Endothelial cell of umbilical vein (primary cell): ENCODE data around the gene VGLL3. TPM values are rescaled to one million over a fixed set of nuclear protein-coding genes. Genes with fewer than 3 reads are reported as not detected.

Source experiments
- BruUV-seq: library from RNA; stranded (reverse); fragments of 400-500 nt; replicated peaks from 2 replicates; lab custom pipeline; 2021; lab: Mats Ljungman, UMichigan
- CTCF ChIA-PET: fragments of 300-600, 350-600 bp; sonication (Branson Sonifier 250); formaldehyde crosslinking; loops from one replicate; lab custom pipeline; 2021; ENCODE audit warnings: antibody characterized with exemption, inconsistent platforms; lab: Charles Lee
- POLR2A ChIA-PET: fragments of 300-600, 350-600 bp; sonication (Branson Sonifier 250); formaldehyde crosslinking; loops from one replicate; lab custom pipeline; 2021; ENCODE audit warnings: antibody characterized with exemption, inconsistent platforms; lab: Charles Lee
- DNase-seq: peaks from one replicate; pipeline ENCODE4 v3.0.0-alpha.2; 2011; ENCODE audit warnings: low read depth, low spot score
- FAIRE-seq: peaks from 2 replicates; lab custom pipeline; 2011; peaks lifted over from hg19 to GRCh38; lab: Jason Lieb, UNC
- H2AFZ ChIP-seq: 2 replicates; pipeline ENCODE4 v1.6.0; 2012; ENCODE audit warnings: low read depth, low read length, control low read depth, inconsistent platforms
- H3K27ac ChIP-seq: 2 replicates; pipeline ENCODE4 v1.5.1; 2011; ENCODE audit warnings: low read depth, mild to moderate bottlenecking, control low read depth, low read length, moderate library complexity; ENCODE audit not compliant: insufficient read depth
- H3K27me3 ChIP-seq, 2 experiments: 2 replicates each; pipeline versions ENCODE4 v1.6.0 to v1.6.1; 2011; ENCODE audit warnings: low read length in 2 of 2, mixed read lengths in 1 of 2; ENCODE audit not compliant: control insufficient read depth in 2 of 2, insufficient read depth in 2 of 2
- H3K36me3 ChIP-seq, 2 experiments: 2 replicates in 1 of 2; 3 replicates in 1 of 2; pipeline ENCODE4 v1.5.1; 2011; ENCODE audit warnings: low read length in 2 of 2, mild to moderate bottlenecking in 1 of 2, moderate library complexity in 1 of 2; ENCODE audit not compliant: control insufficient read depth in 2 of 2, insufficient read depth in 2 of 2; ENCODE audit errors: extremely low read depth in 1 of 2
- H3K4me1 ChIP-seq: 3 replicates; pipeline ENCODE4 v1.5.1; 2011; ENCODE audit warnings: mild to moderate bottlenecking, low read length; ENCODE audit not compliant: control insufficient read depth, insufficient read depth; ENCODE audit errors: extremely low read depth
- H3K4me2 ChIP-seq: 2 replicates; pipeline ENCODE4 v1.6.1; 2011; ENCODE audit warnings: low read length, control low read depth, mixed read lengths; ENCODE audit not compliant: insufficient read depth
- H3K4me3 ChIP-seq, 3 experiments: fragments of 200-600 bp in 1 of 3; sonication (generic), shearing (Covaris generic) in 1 of 3; replicated peaks in 1 of 3; 2 replicates each; pipeline ENCODE4 v1.5.1; 2011 to 2016; ENCODE audit warnings: control low read depth in 3 of 3, low read length in 3 of 3, mild to moderate bottlenecking in 2 of 3, inconsistent platforms in 1 of 3, low read depth in 1 of 3, moderate library complexity in 1 of 3; ENCODE audit not compliant: insufficient read depth in 1 of 3
- H3K79me2 ChIP-seq: 2 replicates; pipeline ENCODE4 v1.6.0; 2012; ENCODE audit warnings: low read length, inconsistent platforms; ENCODE audit not compliant: control insufficient read depth, insufficient read depth
- H3K9ac ChIP-seq: replicated peaks from 2 replicates; pipeline ENCODE3; 2011; ENCODE audit warnings: low read length, control low read depth; ENCODE audit not compliant: insufficient read depth; ENCODE audit errors: extremely low read depth
- H3K9me1 ChIP-seq: replicated peaks from 3 replicates; pipeline ENCODE4 v1.6.0; 2011; ENCODE audit warnings: mild to moderate bottlenecking, low read length; ENCODE audit not compliant: control insufficient read depth, insufficient read depth; ENCODE audit errors: extremely low read depth
- H3K9me3 ChIP-seq: replicated peaks from 2 replicates; pipeline ENCODE4 v1.5.1; 2012; ENCODE audit warnings: low read length, inconsistent platforms; ENCODE audit not compliant: control insufficient read depth, insufficient read depth
- H4K20me1 ChIP-seq: replicated peaks from 2 replicates; pipeline ENCODE3; 2011; ENCODE audit warnings: mild to moderate bottlenecking, low read length; ENCODE audit not compliant: control insufficient read depth, insufficient read depth; ENCODE audit errors: extremely low read depth
- EZH2 ChIP-seq: IDR thresholded peaks from 2 replicates; pipeline ENCODE4 v1.6.1; 2012; ENCODE audit warnings: borderline replicate concordance, low read depth, mild to moderate bottlenecking, moderate library complexity, low read length, inconsistent platforms; ENCODE audit not compliant: severe bottlenecking
- FOS ChIP-seq: IDR thresholded peaks from 2 replicates; pipeline ENCODE4 v1.6.1; 2011; ENCODE audit warnings: mild to moderate bottlenecking, low read length, moderate library complexity, borderline replicate concordance; ENCODE audit not compliant: insufficient read depth
- GATA2 ChIP-seq: IDR thresholded peaks from 2 replicates; pipeline ENCODE4 v1.7.0; 2011; ENCODE audit warnings: low read depth, mild to moderate bottlenecking, moderate library complexity, mixed read lengths, low read length; ENCODE audit not compliant: insufficient read length, insufficient read depth
- JUN ChIP-seq: IDR thresholded peaks from 2 replicates; pipeline ENCODE4 v1.6.1; 2011; ENCODE audit warnings: borderline replicate concordance, low read depth; ENCODE audit not compliant: insufficient read length, insufficient read depth
- MYC ChIP-seq: IDR thresholded peaks from one replicate; pipeline ENCODE4 v1.6.1; 2011; ENCODE audit warnings: mild to moderate bottlenecking, low read depth, low read length
- POLR2A ChIP-seq: IDR thresholded peaks from 2 replicates; pipeline ENCODE4 v1.6.1; 2012; ENCODE audit warnings: low read depth, mild to moderate bottlenecking, control low read depth, low read length
- POLR2AphosphoS5 ChIP-seq: IDR thresholded peaks from 2 replicates; pipeline ENCODE4 v1.6.1; 2012; ENCODE audit warnings: low read depth, mild to moderate bottlenecking, control low read depth, low read length, moderate library complexity; ENCODE audit not compliant: insufficient read depth
- dilution Hi-C: fragments of 300-500 bp; cut with MboI; formaldehyde crosslinking; loops from one replicate; pipeline ENCODE4 v1.15.0; 2019; ENCODE audit warnings: low sequenced_read_pairs; ENCODE audit not compliant: extremely low pct_ligation_motif_present
- intact Hi-C: fragments of 100-400 bp; cut with micrococcal nuclease; formaldehyde crosslinking; loops from one replicate; pipeline ENCODE4 v1.10.0; 2022
- polyA plus RNA-seq, 4 experiments: library from polyadenylated mRNA; depleted of rRNA in 3 of 4; stranded (reverse) in 3 of 4; unstranded in 1 of 4; fragments of >200 nt; gene quantifications; 2 replicates each; pipeline versions ENCODE4 v1.2.1 to v1.2.3, GENCODE V29; 2011 to 2012; ENCODE audit warnings: missing spikeins in 1 of 4
- total RNA-seq: library from RNA; stranded (reverse); gene quantifications from 2 replicates; pipeline ENCODE4 v1.2.3, GENCODE V29; 2021
- TF ChIP-seq, protein P1 (sequence below), 2 donors: IDR thresholded peaks; 1 replicate in 1 of 2; 2 replicates in 1 of 2; pipeline ENCODE4 v1.5.1; 2011; ENCODE audit warnings: low read length in 2 of 2, mild to moderate bottlenecking in 2 of 2, moderate library complexity in 2 of 2, control low read depth in 1 of 2, inconsistent platforms in 1 of 2, low read depth in 1 of 2; ENCODE audit not compliant: insufficient read depth in 1 of 2; ENCODE audit errors: extremely low read depth in 1 of 2
- TF ChIP-seq, protein P2 (sequence below): IDR thresholded peaks from 2 replicates; pipeline ENCODE4 v1.6.1; 2011; ENCODE audit not compliant: insufficient read depth, insufficient read length

The VGLL3 gene
- total and polyA plus RNA-seq, 2 donors (not counting 3 experiments of a cell fraction or from before 2014, with no cell fraction given), result 4.2 to 12.0 TPM

DNA sequence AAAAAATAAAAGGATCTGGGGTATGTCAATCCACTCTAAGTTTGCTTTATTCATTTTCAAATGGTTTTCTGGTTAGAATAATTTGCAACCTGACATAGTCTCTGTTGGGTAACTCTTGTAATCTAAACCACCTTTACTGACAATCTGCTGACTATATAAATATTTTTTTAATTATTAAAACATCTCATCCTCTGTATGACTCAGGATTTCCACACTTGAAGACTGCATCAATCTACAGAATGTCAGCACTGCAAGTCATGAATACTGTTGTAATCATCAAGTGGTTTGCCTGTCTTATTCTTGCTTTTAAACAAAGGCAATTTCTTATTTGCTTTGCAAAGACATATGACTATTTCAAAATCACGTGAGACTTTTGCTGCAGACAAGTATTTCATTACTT is 42.1 kb downstream of the VGLL3 start:
- Histone ChIP-seq H3K4me3 (no peak overlapping the region), H3K4me1 (no peaks in the 10 kb centered on the region), H3K4me2 (no peak overlapping the region), H2AFZ (no peak overlapping the region), H3K27ac (no peak overlapping the region), H3K79me2 (no peaks in the 10 kb centered on the region), H3K9ac (no peak overlapping the region), H3K27me3 (no peaks in the 10 kb centered on the region), H3K36me3 (no peaks in the 10 kb centered on the region), H3K9me1 (no peaks in the 10 kb centered on the region), H4K20me1 (no peaks in the 10 kb centered on the region), H3K9me3 (no peaks in the 10 kb centered on the region)
- ChIA-PET CTCF (no interaction called here), POLR2A (no interaction called here)
- intact Hi-C loops (no loop called here), dilution Hi-C loops (no loop called here)
- no peak for TF ChIP-seq FOS
- TF ChIP-seq MYC, result no peak
- TF ChIP-seq POLR2A, result no peak
- TF ChIP-seq, protein P1, sequence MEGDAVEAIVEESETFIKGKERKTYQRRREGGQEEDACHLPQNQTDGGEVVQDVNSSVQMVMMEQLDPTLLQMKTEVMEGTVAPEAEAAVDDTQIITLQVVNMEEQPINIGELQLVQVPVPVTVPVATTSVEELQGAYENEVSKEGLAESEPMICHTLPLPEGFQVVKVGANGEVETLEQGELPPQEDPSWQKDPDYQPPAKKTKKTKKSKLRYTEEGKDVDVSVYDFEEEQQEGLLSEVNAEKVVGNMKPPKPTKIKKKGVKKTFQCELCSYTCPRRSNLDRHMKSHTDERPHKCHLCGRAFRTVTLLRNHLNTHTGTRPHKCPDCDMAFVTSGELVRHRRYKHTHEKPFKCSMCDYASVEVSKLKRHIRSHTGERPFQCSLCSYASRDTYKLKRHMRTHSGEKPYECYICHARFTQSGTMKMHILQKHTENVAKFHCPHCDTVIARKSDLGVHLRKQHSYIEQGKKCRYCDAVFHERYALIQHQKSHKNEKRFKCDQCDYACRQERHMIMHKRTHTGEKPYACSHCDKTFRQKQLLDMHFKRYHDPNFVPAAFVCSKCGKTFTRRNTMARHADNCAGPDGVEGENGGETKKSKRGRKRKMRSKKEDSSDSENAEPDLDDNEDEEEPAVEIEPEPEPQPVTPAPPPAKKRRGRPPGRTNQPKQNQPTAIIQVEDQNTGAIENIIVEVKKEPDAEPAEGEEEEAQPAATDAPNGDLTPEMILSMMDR (IDR thresholded peaks at IDR 0.05; ENCODE audit: extremely low read depth in 1 of 2, insufficient read depth in 1 of 2, low read depth in 1 of 2, low read length in 2 of 2), result no peak
- TF ChIP-seq, protein P2, sequence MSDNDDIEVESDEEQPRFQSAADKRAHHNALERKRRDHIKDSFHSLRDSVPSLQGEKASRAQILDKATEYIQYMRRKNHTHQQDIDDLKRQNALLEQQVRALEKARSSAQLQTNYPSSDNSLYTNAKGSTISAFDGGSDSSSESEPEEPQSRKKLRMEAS, result no peak
- no peak for TF ChIP-seq JUN
- TF ChIP-seq GATA2, result no peak
- no peak for TF ChIP-seq POLR2AphosphoS5
- TF ChIP-seq EZH2, result no peak
- BruUV-seq, result no TSS peak
- no peak for FAIRE-seq
- no peak for DNase-seq
